ENCODE results near the gene CADM2.
"Not testable (repeated sequence)": the region's sequence is repeated elsewhere in the genome, so short reads cannot be mapped to it uniquely, and the experiment has no call there.

CADM2 gene

GRCh38 chr3:85077018-85077417 lies 118.2 kb downstream of the CADM2 start:
- DNase-seq (ENCODE audit: low read depth), result no peak

- DNase-seq (ENCODE audit: low read depth), result peak; percentile 67
Observed at GRCh38 chr3:85081191-85081906, 122.6 kb downstream of the CADM2 start.

GRCh38 chr3:85090495-85090894 lies 131.7 kb downstream of the CADM2 start:
- no peak for DNase-seq (ENCODE audit: low read depth)

- no peak for DNase-seq (ENCODE audit: low read depth)
Observed at GRCh38 chr3:85100316-85100715, 141.5 kb downstream of the CADM2 start.

- DNase-seq (ENCODE audit: low read depth), result no peak
Observed at GRCh38 chr3:85102781-85103180, 144.0 kb downstream of the CADM2 start.

GRCh38 chr3:85110393-85110792 lies 151.6 kb downstream of the CADM2 start:
- no peak for DNase-seq (ENCODE audit: low read depth)

GRCh38 chr3:85120879-85121278 lies 162.1 kb downstream of the CADM2 start:
- DNase-seq (ENCODE audit: low read depth), result no peak

GRCh38 chr3:85132864-85133263 lies 174.1 kb downstream of the CADM2 start:
- not testable (repeated sequence) for DNase-seq (ENCODE audit: low read depth)

- DNase-seq (ENCODE audit: low read depth), result not testable (repeated sequence)
Observed at GRCh38 chr3:85133691-85134420, 175.1 kb downstream of the CADM2 start.

- no peak for DNase-seq (ENCODE audit: low read depth)
Observed at GRCh38 chr3:85142626-85143025, 183.8 kb downstream of the CADM2 start.

- no peak for DNase-seq (ENCODE audit: low read depth)
Observed at GRCh38 chr3:85148036-85148435, 189.2 kb downstream of the CADM2 start.

GRCh38 chr3:85151555-85151954 lies 192.8 kb downstream of the CADM2 start:
- DNase-seq (ENCODE audit: low read depth), result no peak

GRCh38 chr3:85153279-85153678 lies 194.5 kb downstream of the CADM2 start:
- not testable (repeated sequence) for DNase-seq (ENCODE audit: low read depth)

GRCh38 chr3:85159376-85159775 lies 200.6 kb downstream of the CADM2 start:
- DNase-seq (ENCODE audit: low read depth), result no peak

- DNase-seq (ENCODE audit: low read depth), result peak; percentile 38
Observed at GRCh38 chr3:85161544-85161943, 202.8 kb downstream of the CADM2 start.

- no peak for DNase-seq (ENCODE audit: low read depth)
Observed at GRCh38 chr3:85162905-85163304, 204.1 kb downstream of the CADM2 start.

GRCh38 chr3:85164436-85164835 lies 205.6 kb downstream of the CADM2 start:
- DNase-seq (ENCODE audit: low read depth), result no peak

GRCh38 chr3:85167576-85167975 lies 208.8 kb downstream of the CADM2 start:
- DNase-seq (ENCODE audit: low read depth), result no peak

- DNase-seq (ENCODE audit: low read depth), result no peak
Observed at GRCh38 chr3:85170646-85171045, 211.9 kb downstream of the CADM2 start.

- no peak for DNase-seq (ENCODE audit: low read depth)
Observed at GRCh38 chr3:85171976-85172375, 213.2 kb downstream of the CADM2 start.

- DNase-seq (ENCODE audit: low read depth), result no peak
Observed at GRCh38 chr3:85176799-85177198, 218.0 kb downstream of the CADM2 start.

GRCh38 chr3:85182975-85183752 lies 224.4 kb downstream of the CADM2 start:
- no peak for DNase-seq (ENCODE audit: low read depth)

- no peak for DNase-seq (ENCODE audit: low read depth)
Observed at GRCh38 chr3:85185495-85185894, 226.7 kb downstream of the CADM2 start.

Measured in HS-5 (cell line).